ENCODE measurements around the gene NPHP4.

The NPHP4 gene

DNA sequence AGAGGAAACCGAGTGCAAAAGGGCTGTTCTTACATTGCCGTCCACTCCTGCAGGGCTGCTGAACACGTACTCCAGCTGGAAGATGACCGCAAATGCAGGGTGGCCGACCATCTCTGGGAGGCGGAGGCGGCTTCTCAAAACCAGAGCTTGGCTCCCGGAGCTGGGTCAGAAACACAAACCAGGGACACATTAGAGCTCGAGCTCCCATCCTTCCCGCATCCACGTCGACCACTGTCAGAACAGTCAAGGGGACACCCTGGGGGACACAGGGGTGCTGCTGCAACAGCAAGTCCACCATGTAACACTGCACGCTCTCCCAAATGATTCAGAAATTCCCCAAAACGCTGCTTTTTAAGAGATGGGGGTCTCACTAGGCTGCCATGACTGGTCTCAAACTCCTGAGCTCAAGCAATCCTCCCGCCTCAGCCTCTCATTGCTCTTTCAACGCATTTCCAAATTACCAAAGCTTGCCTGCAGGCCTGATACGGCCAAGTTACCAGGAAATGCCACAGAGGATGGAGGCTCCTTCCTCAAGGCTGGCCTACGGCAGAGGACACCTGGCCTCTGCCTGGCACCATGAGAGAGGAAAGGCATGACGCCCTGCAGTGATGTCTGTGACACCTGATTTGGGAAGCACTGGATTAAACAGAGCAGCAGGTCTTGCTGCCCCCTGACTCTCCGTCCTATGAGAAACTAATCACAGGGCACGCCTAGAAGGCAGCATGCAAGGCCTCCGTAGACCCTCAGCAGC, 45.0 kb downstream of the NPHP4 start:
- no peak for DNase-seq

- DNase-seq: no peak
These were observed 46.8 kb downstream of the NPHP4 start for GRCh38 chr1:5945445-5945844.

DNA sequence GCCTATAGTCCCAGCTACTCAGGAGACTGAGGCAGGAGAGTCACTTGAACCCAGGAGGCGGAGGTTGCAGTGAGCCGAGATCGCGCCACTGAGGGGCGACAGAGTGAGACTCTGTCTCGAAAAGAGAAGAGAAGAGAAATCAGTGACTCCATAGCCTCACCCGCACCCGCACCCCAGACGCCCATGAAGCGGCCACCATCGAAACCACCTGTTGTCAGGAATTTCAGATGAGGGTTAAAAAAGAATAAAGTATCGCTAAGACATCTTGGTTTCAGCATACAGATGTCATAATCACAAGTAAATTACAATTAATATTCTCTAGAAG, 47.4 kb downstream of the NPHP4 start:
- no peak for DNase-seq

DNA sequence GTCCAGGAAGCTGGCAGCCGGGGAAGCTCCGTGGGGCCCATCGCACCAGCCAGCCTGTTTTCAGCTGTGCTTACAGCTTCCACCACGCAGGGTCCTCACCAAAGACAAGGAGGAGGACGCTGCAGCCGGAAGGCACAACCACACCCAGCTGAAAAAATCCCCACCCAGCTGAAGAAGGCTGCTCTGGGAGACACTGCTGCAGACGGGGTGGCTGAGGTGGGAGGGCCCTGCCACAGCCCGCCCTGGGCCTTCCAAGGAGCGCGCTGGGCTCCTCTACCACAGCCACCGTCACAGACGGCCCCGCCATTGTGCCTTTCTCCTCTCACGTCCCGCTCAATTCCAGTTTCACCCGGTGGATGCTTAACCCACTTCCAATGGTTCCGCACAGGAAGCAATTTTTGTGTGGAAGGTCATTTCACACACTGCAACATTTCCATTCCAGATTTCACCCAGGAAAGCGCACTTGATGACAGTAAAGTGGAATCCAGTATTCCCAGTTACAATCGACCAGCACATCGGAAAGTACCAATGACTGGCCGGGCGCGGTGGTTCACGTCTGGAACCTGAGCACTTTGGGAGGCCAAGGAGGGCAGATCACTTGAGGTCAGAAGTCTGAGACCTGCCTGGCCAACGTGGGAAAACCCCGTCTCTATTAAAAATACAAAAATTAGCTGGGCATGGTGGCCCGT, 47.9 kb downstream of the NPHP4 start:
- no peak for DNase-seq

DNA sequence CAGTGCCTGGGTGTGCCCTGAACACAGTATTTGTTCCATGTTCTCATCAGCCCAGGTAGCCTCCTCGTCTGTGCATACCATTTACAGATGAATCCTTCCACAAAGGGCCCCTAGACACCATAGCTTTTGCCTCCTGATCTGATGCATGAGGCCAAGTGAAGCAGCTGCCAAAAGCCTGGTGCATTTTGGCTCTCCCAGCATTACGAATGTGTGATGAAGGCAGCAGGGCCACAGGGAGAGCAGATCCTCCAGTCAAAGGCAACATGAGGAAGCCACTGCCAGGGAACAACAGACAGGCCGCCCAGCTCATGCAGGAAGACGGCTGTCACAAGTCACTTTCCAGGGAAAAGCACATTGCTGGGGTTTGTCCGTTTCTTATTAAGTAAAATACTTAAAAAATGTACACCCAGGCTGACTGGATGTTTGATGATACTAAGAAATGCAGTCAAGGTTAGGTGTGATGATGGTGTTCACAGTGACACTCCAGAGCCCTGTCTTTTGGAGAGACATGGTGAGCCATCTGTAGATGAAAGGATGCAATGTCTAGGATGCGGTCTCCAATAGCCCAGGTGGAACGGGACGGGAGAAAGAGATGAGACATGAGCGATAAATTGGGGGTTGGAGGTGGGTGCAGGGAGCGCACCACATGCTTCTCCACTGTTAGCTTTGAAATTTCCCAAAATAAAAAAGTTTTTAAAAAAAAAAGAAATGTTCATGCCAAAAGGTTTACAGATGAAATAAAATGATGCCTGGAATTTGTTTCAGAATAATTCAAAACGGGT, 48.7 kb downstream of the NPHP4 start:
- DNase-seq: no peak

- no peak for DNase-seq
These were observed 50.6 kb downstream of the NPHP4 start for GRCh38 chr1:5941671-5942070.

DNA sequence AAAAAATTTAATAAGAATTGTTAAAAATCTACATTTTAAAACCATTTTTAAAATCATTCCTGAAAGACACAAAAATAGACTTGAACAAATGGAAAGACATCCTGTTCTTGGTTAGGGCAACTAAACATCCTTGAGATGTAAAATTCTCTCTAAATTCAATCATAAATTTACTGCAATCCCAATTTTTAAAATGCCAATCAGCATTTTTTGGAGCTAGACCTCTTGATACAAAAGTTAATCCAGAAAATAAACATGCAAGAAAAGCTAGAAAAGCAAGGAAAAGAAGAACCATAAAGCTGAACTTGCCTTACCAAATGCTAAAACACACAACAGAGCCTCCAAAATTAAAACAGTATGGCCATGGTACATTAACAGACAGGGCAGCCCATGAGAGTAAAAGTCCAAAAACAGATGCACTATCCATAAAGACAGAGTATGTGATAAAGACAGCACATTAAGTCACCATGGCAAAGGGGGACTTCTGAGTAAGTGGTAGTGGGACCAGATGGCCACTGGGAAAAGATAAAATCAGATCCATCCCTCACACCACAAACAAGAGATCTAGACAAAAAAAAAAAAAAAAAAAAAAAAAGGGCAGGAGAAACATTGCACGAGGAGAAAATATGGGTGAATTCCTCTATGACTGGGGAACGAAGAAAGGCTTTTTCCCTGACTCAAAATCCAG, 51.4 kb downstream of the NPHP4 start:
- DNase-seq: no peak

DNA sequence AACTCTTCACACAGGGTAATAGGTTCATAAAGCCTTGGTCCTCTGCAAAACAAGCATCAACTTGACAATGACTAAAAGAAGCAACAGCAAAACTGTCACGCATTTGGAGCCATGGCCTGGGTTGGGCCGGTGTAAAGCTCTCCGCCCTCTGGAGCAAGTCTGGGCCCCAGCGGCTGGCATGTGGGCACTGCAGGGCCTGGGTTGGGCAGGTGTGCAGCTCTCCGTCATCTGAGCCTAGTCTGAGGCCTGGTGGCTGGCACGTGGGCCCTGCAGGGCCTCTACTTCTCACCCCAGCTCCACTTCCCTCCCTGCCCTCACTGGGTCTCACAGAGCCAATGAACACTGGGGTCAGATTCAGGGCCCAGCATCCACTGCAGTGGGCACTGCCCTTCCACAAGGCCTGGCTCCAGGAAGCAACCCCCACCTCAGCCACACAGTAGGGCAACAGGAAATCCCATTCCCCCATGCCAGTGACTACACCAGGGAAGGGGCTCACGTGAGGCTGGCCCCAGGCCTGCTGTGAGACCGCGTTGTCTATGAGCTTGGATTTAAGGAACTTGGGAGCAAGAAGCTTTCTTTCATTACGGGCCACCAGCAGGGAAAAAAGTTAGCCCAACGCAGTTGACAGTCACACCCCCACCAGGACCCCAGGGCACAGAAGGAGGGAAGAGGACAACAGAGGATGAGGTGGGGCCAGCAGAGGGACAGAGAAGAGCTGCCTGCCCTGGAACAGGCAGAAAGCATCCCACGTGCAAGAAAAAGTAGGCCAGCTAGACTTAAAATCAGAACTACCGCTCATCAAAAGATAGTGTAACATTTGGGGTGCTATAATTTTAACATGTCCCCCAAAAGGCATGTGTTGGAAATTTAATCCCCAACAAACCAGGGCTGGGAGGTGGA, 52.7 kb downstream of the NPHP4 start:
- no peak for DNase-seq

GRCh38 chr1:5938101-5938646, 54.1 kb downstream of the NPHP4 start:
- no peak for DNase-seq

DNA sequence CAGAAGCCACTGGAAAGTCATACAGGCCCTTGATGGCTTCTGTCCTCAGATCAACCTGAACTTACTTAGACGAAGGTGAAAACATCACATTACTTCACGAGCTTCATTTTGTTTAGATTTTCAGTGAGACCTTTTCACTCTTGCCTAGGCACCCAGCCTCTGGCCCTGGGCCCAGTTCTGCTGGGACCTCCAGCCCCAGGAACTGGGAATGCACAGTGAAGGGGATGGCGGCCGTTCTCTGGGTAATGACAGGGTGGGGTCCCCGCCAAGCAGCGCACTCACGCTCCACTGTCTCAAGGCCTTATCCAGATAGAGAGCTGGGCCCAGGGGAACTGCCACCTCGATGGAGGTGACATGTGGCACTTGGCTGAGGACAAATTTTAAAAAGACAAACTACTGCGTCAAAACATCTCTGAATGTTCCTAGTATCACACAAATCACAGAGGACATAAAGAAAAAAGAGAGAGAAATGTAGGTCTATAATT, 54.8 kb downstream of the NPHP4 start:
- no peak for DNase-seq

GRCh38 chr1:5936621-5937372, 55.4 kb downstream of the NPHP4 start:
- no peak for DNase-seq

GRCh38 chr1:5936126-5936525, 56.1 kb downstream of the NPHP4 start:
- DNase-seq: no peak

- no peak for DNase-seq
These were observed 57.2 kb downstream of the NPHP4 start for GRCh38 chr1:5935026-5935425.

DNA sequence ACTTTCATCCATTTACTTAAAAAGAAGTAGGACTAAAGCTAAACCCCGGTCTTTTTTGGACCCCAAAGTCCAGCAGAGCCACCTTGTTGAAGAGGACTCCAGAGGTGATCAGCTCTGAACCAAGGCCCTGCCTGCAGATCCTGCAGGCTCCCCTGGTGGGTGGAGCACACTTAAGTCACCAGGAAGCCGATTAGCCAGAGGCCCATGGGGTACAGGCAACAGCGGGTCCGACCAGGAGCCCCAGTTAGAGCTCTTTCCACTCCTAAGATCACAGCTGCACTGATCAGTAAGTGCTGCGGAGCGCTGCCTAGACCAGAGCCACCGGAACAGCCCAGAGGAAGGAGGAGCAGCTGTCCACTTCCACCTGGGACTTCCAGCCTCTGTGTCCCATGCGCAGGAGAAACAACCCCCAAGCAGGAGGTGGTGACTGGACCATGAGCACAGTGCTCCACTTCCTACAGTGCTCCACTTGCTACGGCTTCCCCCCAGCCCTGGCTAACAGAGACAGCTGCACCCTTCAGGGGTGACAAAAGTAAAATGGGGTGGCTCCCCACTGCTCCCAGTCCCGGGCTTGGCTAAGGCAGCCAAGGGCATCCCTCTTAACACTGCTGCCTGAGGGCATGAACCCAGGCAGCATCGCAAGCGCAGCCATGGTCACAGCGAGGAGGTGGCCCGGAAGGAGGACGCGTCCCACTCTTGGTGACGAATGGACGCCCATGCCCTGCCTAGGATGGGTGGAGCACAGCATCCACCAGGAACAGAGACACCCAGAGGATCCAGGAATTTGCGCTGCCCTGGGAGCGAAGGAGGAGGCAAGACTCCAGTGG, 58.0 kb downstream of the NPHP4 start:
- no peak for DNase-seq

- no peak for DNase-seq
These were observed 58.6 kb downstream of the NPHP4 start for GRCh38 chr1:5933676-5934057.

- no peak for DNase-seq
These were observed 59.2 kb downstream of the NPHP4 start for GRCh38 chr1:5933050-5933449.

GRCh38 chr1:5928714-5929400, 63.4 kb downstream of the NPHP4 start:
- no peak for DNase-seq

GRCh38 chr1:5927506-5928370, 64.5 kb downstream of the NPHP4 start:
- DNase-seq: no peak

All from NCI-H748 treated with DMSO at 0.1 percent for 48 hours (cell line).